KBM-7 (cell line): ENCODE measurements around the gene MACROD2.
"Not testable (repeated sequence)": the region's sequence is repeated elsewhere in the genome, so short reads cannot be mapped to it uniquely, and the experiment has no call there.

Experiments used
- DNase-seq: peaks from one replicate; pipeline ENCODE4 v3.0.0-alpha.2; 2015
- in situ Hi-C: fragments of 300-500 bp; cut with MboI; formaldehyde crosslinking; loops from 2 replicates; pipeline ENCODE4 v1.14.3; 2020; ENCODE audit warnings: low sequenced_read_pairs, low pct_unique_long_range_greater_than_20kb, mixed read lengths

The MACROD2 gene

DNA sequence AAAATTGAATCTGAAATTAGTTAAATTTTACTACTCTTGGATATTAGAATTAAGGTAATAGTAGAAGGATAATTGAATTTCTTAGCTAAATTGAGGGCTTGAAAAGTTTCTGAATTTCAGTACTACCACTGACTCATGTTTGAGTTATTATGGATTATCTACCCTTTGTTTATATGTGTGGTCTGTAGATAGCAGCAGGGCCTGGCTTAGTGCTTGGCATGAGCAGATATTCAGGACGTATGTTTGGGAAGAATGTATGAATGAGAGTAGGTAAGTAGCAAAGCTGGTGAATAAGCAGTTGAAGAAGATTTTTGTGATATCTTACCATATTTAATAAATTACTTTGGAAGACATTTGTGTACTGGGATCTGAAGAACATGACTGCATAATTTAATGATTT is 152.7 kb downstream of the MACROD2 start:
- DNase-seq = no peak
- in situ Hi-C loops = no loop called here

DNA sequence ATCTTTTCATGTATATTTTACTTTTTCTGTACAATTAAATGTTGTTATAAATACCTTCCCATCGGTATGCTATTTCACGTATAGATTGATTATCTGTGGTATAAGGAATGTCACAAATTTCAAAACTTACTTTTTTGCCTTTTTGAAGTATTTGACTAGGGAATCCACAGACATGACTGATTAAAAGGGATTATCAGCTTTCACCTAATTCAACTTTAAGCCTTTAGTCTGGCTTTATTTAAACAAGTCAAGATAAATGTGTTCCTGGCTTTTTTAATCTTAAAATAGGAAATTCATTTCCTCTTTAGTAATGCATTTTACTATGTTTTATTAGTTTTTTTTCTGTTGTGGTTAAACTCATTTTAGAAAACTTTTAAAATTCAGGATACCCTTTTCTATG is 160.0 kb downstream of the MACROD2 start:
- DNase-seq = no peak
- in situ Hi-C loops = no loop called here

DNA sequence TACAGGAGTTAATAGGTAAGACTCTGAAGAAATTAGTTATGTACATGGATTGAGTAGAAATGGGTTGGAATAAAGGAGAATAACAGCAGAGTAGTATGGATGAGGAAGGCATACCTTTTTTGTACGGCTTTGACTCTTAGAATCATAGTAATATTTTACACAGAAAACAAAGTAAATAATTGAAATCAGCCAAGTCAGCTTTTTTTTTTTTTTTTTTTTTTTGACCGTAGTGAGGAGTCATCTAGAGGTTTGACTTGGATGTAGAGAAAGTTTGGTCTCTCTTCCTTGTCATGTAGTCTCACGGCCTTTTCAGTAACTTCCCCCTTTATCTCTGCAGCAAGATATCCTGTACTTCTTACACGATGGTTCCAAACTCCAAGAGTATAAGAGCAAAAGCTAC is 183.2 kb downstream of the MACROD2 start:
- in situ Hi-C loops = no loop called here
- no peak for DNase-seq

DNA sequence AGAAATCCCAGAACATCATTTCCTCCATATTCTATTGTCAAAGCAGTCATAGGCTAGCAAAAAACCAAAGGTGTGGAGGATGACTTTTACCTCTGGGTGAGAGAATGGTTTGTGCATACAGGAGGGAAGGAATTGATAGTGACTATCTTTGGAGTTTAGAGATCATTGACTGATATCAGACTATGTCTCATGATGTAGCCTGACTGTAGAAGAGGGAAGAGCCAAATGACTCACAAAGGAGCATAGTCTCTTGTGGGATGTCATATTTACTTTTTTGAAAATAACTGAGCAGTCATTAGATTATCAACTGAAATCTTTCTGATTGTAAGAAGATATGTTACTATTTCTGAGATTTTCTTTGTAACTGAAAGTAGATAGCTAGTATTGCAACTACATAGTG is 183.6 kb downstream of the MACROD2 start:
- in situ Hi-C loops = no loop called here
- DNase-seq = no peak

DNA sequence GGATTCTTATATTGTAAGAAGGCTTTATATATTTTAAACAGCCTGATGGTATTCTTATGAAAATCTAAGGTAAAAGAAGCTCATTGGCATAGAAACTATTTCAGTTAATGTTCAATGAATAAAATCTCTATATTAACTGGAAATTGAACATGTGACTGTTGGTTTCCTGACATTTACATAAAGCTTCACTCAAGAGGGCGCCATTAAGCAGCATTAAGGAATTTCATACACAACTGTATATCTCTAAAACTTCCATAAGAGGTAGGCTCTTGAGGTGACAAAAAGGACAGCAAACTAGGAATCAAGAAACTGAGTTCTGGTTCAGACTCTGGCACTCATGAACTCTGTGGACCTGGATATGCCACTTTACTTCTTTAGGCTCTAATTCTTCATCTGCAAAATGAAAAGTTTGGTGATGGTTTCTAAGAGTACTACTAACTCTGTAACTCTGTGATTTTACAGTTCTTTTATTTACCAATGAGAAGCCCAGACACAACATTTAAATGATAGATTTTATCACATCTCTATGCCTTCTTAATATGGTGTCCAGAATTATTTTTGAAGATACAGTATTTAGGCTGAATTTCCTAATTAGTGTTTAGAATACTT is 194.6 kb downstream of the MACROD2 start:
- DNase-seq = peak; percentile 1
- in situ Hi-C loops = no loop called here

DNA sequence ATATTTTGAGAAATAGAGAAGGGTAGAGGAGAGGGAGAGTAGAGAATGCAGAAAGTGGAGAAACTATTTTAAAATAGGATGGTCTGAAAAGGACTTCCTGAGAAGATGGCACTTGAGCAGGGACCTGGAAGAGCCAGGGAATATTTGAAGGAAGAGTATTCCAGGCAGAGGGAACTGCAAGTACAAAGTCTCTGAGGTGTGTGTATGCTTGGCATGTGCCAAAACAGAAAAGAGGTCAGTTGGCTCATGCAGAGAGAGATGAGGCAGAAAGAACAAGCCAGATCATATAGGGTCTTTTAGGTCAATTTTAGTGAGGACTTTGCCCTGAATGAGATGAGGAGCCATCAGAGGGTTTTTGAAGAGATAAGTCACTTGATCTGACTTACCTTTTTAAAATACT is 196.2 kb downstream of the MACROD2 start:
- in situ Hi-C loops = no loop called here
- DNase-seq = no peak

DNA sequence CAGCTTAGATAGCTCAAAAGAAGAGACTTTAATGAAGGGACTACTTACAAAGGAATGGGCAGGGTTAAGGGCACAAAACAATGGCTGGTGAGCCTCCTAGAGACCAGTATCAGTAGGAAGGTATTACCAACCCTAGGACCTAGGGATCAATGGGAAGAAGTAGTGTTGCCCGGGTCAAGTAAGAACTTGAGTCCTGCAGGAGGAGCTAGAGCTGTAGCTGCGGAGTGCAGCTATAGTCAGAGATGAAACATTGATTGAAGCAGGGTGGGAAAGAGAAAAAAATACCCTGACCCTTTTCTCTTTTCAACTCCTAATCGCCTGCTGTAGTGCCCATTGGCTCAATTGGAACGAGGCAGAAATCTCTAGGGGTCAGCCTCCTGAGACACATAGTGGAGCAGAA is 198.1 kb downstream of the MACROD2 start:
- no peak for DNase-seq
- in situ Hi-C loops = no loop called here

DNA sequence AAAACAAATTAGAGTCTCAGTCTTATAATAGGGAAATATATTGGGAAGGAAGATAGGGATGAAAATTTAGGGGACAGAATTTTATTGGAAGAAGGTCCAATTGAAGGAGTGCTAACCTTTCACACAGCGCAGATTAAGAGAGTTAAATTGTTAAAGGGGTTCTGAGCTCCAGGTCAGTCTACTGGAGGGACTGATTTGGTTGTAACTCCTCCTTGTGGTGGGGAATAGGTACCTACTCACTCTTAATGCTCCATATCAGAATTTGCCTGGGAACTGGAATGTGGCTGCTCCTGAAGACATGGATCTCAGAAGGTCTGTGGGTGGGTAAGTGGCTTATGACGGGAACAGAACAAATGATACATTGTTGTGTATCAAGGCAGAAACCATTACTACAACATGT is 198.6 kb downstream of the MACROD2 start:
- in situ Hi-C loops = no loop called here
- DNase-seq = no peak

DNA sequence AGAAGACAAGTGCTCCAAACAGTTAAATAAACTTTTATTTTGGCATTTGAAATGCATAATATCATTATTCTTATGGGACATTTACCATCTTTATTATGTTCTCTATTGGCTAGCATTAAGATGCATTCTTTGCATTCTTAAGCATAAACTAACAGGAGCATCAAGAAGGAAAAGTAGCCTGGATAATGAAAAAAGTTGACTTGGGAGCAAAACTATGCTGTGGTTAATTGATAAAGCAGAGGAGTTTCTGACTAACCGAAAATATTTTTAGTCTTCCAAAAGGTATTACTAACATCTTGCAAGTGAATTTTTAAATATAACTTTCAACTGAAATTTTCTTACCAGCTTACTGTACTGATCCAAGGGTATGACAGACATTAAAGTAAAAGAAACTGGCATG is 201.8 kb downstream of the MACROD2 start:
- in situ Hi-C loops = no loop called here
- no peak for DNase-seq

DNA sequence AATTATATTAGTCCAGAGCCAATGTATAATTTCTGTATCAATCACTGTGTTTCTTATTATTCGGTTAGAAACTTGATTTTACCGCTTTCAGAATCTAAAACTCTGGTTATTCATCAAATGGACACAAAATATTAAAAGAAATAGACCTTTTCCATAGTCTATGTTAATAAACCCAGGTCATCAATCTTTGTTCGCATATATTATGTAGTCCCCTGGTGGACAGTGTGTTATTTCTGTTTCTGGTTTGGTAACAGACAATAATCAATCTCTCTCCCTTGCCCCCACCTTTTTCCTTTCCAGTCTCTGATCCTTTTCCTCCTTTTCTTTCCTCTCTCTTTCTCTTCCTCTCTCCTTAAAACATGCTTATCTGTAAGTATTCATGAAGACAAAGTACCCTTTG is 203.1 kb downstream of the MACROD2 start:
- in situ Hi-C loops = no loop called here
- no peak for DNase-seq

DNA sequence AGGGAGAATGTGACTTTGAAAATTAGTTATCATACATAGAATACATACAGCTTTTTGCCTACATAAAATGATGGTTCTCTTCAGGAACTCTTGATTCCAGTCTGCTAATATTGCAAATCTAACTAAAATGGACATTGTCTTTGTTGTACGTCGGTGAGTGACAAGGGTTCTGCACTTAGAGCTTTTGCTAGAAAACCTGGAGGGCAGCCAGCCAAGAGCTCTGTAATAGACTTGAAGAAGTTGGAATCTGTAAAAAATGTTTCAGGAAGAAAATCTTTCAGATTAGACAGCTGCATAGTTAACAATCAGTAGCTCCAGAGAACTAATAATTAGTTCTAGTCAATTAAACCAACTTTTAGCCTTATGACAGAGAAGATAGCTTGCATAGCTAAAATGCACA is 203.8 kb downstream of the MACROD2 start:
- DNase-seq = no peak
- in situ Hi-C loops = no loop called here

DNA sequence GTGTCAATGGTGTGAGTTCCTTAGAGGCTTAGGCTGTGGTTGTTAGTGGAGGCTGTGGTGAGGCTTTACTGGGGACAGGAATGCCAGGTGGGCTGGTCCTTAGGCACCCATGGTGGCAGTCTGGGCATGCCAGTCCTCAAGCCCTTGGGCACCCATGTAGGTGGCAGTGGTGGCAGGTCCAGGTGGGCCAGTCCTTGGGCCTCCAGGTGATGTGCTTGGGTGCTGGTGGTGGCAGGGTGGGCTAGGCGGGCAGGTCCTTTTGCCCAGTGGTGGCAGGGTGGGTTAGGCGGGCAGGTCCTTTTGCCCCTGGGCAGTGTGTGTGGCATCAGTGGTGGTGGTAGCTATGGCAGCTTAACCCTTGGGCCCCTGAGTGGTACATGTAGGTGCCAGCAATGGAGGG is 208.3 kb downstream of the MACROD2 start:
- DNase-seq = no peak
- in situ Hi-C loops = no loop called here

DNA sequence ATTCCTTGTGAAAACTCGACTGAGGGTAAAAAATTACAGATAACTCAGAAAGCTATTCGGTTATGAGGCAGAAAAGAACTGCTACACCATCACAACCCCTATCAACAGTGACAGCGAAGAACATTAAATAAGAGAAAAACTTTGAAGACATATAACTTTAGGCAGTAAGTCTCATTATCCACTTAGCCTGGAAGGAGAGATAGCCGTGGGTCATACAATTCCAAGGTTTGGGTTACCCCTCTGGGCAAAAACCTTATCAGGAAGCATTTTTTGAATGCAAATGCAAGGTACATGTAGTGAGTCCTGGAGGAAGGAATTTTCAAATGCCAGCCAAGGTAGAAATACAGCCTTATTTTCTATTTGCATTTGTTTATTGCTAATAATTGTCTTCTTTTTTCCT is 212.3 kb downstream of the MACROD2 start:
- no peak for DNase-seq
- in situ Hi-C loops = no loop called here

DNA sequence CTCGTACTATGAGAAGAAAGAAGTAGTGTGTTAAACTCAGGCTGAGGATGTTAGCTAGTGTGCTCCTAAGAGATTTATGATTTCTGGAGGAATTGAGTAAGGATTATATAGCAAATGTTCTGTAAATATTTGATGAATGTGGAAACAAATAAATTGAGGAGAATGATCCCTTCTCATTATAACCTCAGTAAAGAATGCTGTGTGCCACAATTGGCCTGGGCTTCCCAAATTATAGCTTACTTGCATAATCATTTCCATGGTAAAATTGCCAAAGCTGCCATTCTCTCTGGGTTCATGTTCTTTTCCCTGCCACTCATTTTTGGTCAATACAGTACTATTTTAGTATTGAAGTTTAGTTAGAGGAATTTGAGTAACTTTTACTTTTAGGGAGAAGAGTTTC is 213.6 kb downstream of the MACROD2 start:
- no peak for DNase-seq
- in situ Hi-C loops = no loop called here

DNA sequence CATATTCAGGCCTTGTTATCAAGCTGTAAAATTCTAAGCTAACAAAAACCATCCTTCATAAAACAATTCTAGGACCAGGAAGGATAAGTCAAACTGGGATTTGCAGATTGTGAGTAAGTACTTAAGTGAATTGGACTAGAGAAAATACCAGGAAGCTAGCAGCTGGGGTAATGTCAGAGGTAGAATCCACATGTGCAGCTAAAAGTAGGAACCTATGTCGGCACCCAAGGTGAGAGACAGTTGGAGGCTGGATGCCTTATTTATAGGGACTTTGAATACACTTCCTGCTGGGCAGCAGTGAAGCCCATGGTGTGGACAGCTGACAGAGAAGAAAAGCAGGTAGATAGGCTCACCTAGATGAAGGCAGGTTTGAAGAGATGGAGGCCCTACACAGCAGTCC is 214.8 kb downstream of the MACROD2 start:
- DNase-seq = no peak
- in situ Hi-C loops = no loop called here

DNA sequence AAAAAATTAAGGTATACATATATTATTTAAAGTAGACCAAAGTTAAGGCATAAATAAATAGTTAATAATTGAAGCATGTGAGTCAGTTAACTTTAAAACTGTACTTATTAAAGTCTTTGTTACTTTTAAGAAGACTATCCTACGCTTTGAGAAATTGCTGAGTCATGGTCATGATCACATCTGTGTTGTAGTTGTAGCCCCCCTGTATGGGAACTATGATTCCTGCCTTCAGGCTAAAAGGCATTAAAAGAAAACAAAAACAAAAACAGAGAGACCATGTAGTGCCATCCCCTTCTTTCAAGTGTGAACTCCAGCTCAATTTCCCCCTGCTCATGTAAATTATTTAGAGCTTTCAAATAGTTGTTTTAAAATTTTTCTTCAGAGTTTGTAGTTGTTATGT is 218.7 kb downstream of the MACROD2 start:
- in situ Hi-C loops = no loop called here
- DNase-seq = no peak

DNA sequence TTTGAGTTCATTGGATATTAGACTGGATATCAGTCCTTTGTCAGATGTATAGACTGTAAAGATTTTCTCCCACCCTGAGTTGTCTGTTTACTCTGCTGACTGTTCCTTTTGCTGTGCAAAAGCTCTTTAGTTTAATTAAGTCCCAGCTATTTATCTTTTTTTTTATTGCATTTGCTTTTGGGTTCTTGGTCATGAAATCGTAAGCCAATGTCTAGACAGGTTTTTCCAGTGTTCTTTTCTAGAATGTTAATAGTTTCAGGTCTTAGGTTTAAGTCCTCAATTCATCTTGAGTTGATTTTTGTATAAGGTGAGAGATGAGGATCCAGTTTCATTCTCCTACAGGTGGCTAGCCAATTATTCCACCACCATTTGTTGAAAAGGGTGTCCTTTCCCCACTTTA is 220.6 kb downstream of the MACROD2 start:
- DNase-seq, in situ Hi-C loops: not testable (repeated sequence)

DNA sequence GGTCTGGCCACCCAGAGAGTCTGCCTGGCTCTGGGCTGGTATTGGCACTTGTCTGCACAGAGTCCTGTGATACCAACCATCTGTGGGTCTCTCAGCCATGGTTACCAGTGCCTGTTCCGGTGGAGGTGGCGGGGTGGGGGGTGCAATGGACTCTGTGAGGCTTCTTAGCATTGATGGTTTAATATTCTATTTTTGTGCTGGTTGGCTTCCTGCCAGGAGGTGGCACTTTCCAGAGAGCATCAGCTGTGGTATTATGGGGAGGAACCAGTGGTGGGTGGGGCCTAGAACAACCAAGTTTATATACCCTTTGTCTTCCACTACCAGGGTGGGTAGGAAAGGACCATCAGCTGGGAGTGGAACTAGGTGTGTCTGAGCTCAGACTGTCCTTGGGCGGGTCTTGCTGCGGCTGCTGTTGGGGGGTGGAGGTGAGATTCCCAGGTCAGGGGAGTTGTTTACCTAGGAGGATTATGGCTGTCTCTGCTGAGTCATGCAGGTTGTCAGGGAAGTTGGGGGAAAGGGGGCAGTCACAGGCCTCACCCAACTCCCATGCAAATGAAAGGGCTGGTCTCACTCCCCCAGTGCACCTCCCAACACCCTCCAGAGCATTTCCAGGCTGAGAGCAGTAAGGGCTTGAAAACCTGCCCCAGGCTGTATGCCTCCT is 224.6 kb downstream of the MACROD2 start:
- DNase-seq = no peak
- in situ Hi-C loops = no loop called here

DNA sequence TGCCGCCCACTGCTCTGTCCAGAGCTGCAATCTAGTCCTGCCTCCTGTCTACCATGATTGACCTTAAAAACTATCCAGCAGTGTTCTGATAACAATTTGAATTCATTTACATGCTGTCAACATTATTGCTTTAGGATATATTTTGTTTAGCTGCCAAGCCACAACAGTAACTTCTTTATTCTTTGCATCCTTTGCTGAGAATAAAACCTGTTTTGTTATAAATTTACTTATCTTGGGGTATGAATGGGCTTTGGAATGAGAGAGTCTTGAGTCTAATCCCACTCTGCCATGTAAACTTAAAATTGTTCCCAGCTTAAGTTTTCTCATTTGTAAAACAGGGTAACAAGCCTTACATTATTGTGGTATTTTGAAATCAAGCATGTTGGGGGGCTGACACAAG is 225.7 kb downstream of the MACROD2 start:
- in situ Hi-C loops = no loop called here
- DNase-seq = no peak

DNA sequence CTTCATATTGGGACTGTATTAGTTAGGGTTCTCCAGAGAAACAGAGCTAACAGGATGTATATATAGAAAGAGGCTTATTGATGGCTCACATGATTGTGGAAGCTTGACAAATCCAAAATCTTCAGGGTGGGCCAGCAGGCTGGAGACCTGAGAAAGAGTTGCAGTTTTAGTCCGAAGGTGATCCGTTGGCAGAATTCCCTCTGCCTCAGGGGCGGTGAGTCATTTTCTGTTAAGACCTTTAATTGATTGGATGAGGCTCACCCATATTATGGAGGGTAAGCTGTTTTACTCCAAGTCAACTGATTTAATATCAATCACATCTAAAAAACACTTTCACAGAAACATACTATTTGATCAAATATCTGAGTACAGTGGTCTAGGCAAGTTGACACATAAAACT is 228.5 kb downstream of the MACROD2 start:
- in situ Hi-C loops = no loop called here
- DNase-seq = no peak
